Sigmoid colon (tissue), 7 donors: Measurements from ENCODE around the gene ATP1A1. TPM values are rescaled to one million over a fixed set of nuclear protein-coding genes. Genes with fewer than 3 reads are reported as not detected.

Experiments
- DNase-seq: peaks from one replicate; pipeline ENCODE4 v3.0.0-alpha.2; 2019
- H3K27ac ChIP-seq, 4 donors: fragments of 200-600 bp; sonication (generic); one replicate each; pipeline ENCODE4 v1.5.1; 2016 to 2019; ENCODE audit warnings: mild to moderate bottlenecking in 1 of 4
- H3K27me3 ChIP-seq, 3 donors: fragments of 200-600 bp; sonication (generic); one replicate each; pipeline ENCODE4 v1.5.1; 2019; ENCODE audit warnings: mild to moderate bottlenecking in 1 of 3
- H3K36me3 ChIP-seq, 4 donors: fragments of 200-600 bp; sonication (generic); one replicate each; pipeline ENCODE4 v1.5.1; 2016 to 2019
- H3K4me1 ChIP-seq, 4 donors: fragments of 200-600 bp; sonication (generic); one replicate each; pipeline ENCODE4 v1.5.1; 2017 to 2019
- H3K4me3 ChIP-seq, 4 donors: fragments of 200-600 bp; sonication (generic); one replicate each; pipeline ENCODE4 v1.5.1; 2017 to 2019; ENCODE audit warnings: mild to moderate bottlenecking in 2 of 4, moderate library complexity in 1 of 4
- H3K9me3 ChIP-seq, 4 donors: fragments of 200-600 bp in 3 of 4; sonication (generic) in 3 of 4; one replicate each; pipeline versions ENCODE4 v1.5.1 to v1.6.1; 2013 to 2019
- EP300 ChIP-seq, 4 donors: sonication (generic); formaldehyde crosslinking; IDR thresholded peaks; one replicate each; pipeline ENCODE4 v1.6.1; 2017; ENCODE audit warnings: antibody characterized with exemption in 4 of 4
- POLR2A ChIP-seq, 2 donors: fragments of 450-650 bp; IDR thresholded peaks; one replicate each; pipeline ENCODE4 v1.6.1; 2016; ENCODE audit warnings: antibody characterized with exemption in 2 of 2, mild to moderate bottlenecking in 2 of 2, moderate library complexity in 2 of 2
- POLR2AphosphoS5 ChIP-seq, 4 donors: sonication (generic); formaldehyde crosslinking; IDR thresholded peaks; one replicate each; pipeline ENCODE4 v1.6.1; 2017; ENCODE audit warnings: antibody characterized with exemption in 4 of 4
- WGBS, 2 donors: extraction: QIAGEN DNeasy Blood & Tissue Kit; methylation state at CpG; one replicate each; pipeline ENCODE4 v1.1.7; 2013; 5-methylcytosine and 5-hydroxymethylcytosine counted together
- intact Hi-C: fragments of 100-400 bp; cut with DNase I; formaldehyde crosslinking; loops from one replicate; pipeline ENCODE4 v1.15.1; 2023
- polyA plus RNA-seq, 3 donors: library from polyadenylated mRNA; stranded (reverse); fragments of 200-250 nt; gene quantifications; one replicate each; pipeline ENCODE4 v1.2.3, GENCODE V29; 2013
- total RNA-seq, 4 donors: library from RNA; depleted of rRNA; stranded (reverse); fragments of >200 nt; gene quantifications; one replicate each; pipeline ENCODE4 v1.1.0, GENCODE V29; 2016
- TF ChIP-seq, protein P1 (sequence below), 4 experiments: fragments of 450-650 bp in 3 of 4; fragments of 200-600 bp in 1 of 4; IDR thresholded peaks; one replicate each; pipeline ENCODE4 v1.5.1; 2016 to 2019; ENCODE audit warnings: antibody characterized with exemption in 4 of 4, mild to moderate bottlenecking in 3 of 4, moderate library complexity in 2 of 4
- donor health status: healthy with polysubstance abuse.
- donor health status: Bipolar disorder and iron deficiency.
- donor health status: healthy.

The ATP1A1 gene
- total and polyA plus RNA-seq, 7 donors: 88.6 to 1,099 (median 101) TPM

DNA sequence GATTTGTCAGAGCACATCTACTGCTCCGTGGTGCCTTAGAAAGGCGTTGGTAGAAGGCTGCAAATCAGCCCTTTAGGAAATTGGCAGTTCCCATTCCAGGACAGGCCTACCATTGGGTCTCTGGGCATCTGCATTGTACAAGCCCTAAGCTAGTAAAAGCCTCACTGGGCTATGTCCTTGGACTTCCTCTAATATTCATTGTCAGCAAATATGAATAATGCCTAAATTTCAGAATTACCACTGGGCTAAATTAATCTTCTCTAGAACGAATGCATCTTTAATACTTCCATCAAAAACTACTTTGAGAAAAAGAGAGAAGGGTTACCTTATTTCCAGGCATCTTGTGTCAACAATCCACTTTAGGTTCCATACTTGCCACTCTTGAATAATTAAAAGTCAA, 41.5 kb upstream of the ATP1A1 start:
- Histone ChIP-seq H3K9me3 (no peaks in the 10 kb centered on the region), H3K27ac (no peak overlapping the region), H3K4me1 (no peaks in the 10 kb centered on the region), H3K4me3 (no peak overlapping the region), H3K36me3 (no peaks in the 10 kb centered on the region), H3K27me3 (no peaks in the 10 kb centered on the region)
- intact Hi-C loops: no loop called here
- DNase-seq: no peak
- TF ChIP-seq EP300 (IDR thresholded peaks at IDR 0.05): no peak
- TF ChIP-seq, protein P1, sequence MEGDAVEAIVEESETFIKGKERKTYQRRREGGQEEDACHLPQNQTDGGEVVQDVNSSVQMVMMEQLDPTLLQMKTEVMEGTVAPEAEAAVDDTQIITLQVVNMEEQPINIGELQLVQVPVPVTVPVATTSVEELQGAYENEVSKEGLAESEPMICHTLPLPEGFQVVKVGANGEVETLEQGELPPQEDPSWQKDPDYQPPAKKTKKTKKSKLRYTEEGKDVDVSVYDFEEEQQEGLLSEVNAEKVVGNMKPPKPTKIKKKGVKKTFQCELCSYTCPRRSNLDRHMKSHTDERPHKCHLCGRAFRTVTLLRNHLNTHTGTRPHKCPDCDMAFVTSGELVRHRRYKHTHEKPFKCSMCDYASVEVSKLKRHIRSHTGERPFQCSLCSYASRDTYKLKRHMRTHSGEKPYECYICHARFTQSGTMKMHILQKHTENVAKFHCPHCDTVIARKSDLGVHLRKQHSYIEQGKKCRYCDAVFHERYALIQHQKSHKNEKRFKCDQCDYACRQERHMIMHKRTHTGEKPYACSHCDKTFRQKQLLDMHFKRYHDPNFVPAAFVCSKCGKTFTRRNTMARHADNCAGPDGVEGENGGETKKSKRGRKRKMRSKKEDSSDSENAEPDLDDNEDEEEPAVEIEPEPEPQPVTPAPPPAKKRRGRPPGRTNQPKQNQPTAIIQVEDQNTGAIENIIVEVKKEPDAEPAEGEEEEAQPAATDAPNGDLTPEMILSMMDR (IDR thresholded peaks at IDR 0.05): no peak
- TF ChIP-seq POLR2A (IDR thresholded peaks at IDR 0.05): no peak
- TF ChIP-seq POLR2AphosphoS5 (IDR thresholded peaks at IDR 0.05): no peak
- WGBS, 2 donors: 90 to 95% methylated on average over 3 of the region's 3 CpGs

DNA sequence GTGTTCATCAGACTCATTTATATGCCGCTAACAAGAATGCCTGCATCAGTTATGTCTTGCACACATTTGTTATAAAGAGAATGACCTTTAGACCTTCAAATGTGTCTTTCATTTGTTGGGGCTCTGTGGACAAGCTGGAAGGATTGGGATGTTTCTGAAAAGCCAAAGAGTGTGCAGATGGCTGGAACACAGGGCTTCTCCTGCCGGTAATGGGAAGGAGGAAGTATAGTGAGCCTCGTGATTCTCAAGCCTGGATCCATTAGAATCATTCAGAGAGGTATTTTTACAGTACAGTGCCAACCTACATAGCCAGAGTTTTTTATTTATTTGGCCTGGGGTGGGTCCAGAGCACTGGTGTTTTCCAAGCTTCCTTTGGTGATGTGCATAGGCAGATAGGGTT, 40.6 kb upstream of the ATP1A1 start:
- WGBS, 2 donors: 33 to 67% methylated on average over 3 of the region's 3 CpGs

DNA sequence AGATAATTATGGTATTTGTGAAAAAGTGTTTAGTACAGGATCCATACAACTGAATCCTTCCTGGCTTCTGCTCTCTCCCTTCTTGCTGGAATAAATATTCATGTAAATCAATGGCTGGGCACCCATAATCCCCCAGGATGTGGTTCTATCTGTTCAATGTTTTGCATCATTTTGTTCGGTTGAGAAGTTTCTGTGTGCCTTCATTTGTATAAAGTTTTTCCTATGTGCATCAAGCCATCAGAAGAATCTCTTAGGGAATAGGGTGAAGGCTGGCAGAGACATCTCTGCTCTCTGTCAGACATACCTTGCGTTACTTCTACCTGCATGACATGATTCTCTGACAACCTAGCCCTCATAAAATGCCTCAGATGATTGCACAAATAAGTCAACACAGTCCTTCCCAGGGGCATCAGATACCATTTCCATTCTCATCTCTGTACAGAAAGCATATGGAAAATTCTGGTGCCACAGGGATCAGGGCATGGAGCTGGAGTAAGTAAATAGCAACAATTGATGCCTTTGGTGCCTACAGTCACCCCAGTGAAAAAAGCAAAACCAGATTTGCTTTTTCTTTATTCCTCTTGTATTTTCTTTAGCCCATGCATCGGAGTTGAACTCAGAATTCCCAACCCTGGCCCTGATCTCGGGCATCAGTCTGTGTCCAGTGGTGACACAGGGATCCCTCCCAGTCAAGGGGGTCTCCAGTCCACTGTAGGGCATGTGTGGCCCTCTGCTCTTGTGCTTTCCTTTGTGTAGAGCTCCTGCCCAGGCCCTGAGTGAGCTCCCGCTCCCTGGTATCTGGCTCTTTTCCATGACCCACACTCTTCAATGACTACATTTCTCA, 39.7 kb upstream of the ATP1A1 start:
- no peak for DNase-seq
- intact Hi-C loops: no loop called here
- WGBS, 2 donors: 88 to 92% methylated on average over 5 of the region's 5 CpGs
- H3K9me3 ChIP-seq: no peaks in the 10 kb centered on the region
- H3K4me3 ChIP-seq: no peak overlapping the region
- H3K27me3 ChIP-seq: no peaks in the 10 kb centered on the region
- no peaks in the 10 kb centered on the region for H3K36me3 ChIP-seq
- no peak for TF ChIP-seq POLR2A (IDR thresholded peaks at IDR 0.05)
- TF ChIP-seq, protein P1 (IDR thresholded peaks at IDR 0.05): no peak
- TF ChIP-seq POLR2AphosphoS5 (IDR thresholded peaks at IDR 0.05): no peak
- TF ChIP-seq EP300 (IDR thresholded peaks at IDR 0.05): no peak
- no peaks in the 10 kb centered on the region for H3K4me1 ChIP-seq
- H3K27ac ChIP-seq: no peak overlapping the region

More for the DNA sequence above, 40.6 kb upstream of the ATP1A1 start:
- TF ChIP-seq POLR2AphosphoS5 (IDR thresholded peaks at IDR 0.05) (no peak), EP300 (IDR thresholded peaks at IDR 0.05) (no peak), POLR2A (IDR thresholded peaks at IDR 0.05) (no peak)
- TF ChIP-seq, protein P1 (IDR thresholded peaks at IDR 0.05): no peak
- no peak for DNase-seq
- no peaks in the 10 kb centered on the region for H3K4me1 ChIP-seq
- no peak overlapping the region for H3K4me3 ChIP-seq
- no peak overlapping the region for H3K27ac ChIP-seq
- H3K36me3 ChIP-seq: no peaks in the 10 kb centered on the region
- H3K27me3 ChIP-seq: no peaks in the 10 kb centered on the region
- no peaks in the 10 kb centered on the region for H3K9me3 ChIP-seq
- intact Hi-C loops: no loop called here

DNA sequence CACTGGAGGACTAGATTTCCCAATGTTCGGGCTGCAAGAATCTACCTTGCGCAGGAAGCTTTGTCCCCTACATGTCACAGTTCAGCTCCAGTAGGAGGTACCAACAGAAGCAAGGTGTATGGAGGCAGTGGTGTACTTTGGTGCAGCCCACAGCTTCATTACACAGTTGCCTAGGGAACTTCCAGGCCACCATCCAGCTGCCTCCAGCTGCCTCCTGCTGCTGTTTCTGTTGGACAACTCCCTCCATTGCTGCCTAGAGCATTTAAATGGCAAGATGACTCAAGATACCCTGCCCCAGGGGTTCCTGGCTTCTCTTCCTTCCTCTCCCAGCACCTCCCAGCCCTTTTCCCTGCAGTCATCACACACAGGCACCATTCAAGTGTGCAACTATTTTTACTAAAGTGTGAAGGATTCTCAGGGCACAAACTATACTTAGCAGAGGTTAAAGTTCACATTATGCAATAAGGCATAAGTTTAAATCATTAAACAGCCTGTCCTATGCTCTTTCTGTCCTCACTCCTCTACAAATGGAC, 39.0 kb upstream of the ATP1A1 start:
- Histone ChIP-seq H3K4me1 (no peaks in the 10 kb centered on the region), H3K9me3 (no peaks in the 10 kb centered on the region), H3K36me3 (no peaks in the 10 kb centered on the region), H3K27me3 (no peaks in the 10 kb centered on the region), H3K27ac (no peak overlapping the region), H3K4me3 (no peak overlapping the region)
- no peak for TF ChIP-seq POLR2A (IDR thresholded peaks at IDR 0.05)
- TF ChIP-seq, protein P1 (IDR thresholded peaks at IDR 0.05): no peak
- no peak for TF ChIP-seq EP300 (IDR thresholded peaks at IDR 0.05)
- TF ChIP-seq POLR2AphosphoS5 (IDR thresholded peaks at IDR 0.05): no peak
- no peak for DNase-seq
- intact Hi-C loops: no loop called here
- WGBS, 2 donors: 88 to 93% methylated on average over 2 of the region's 2 CpGs
